GM13977 (cell line): ENCODE measurements around the gene RDH13.
A peak's percentile ranks its signal among the peaks of the same experiment; 100 is the strongest.

Source experiments
- DNase-seq: peaks from one replicate; pipeline ENCODE4 v3.0.0; 2012; ENCODE audit warnings: low spot score
- in situ Hi-C: fragments of 300-500 bp; cut with MboI; formaldehyde crosslinking; loops from one replicate; pipeline ENCODE4 v1.12.0; 2022; ENCODE audit warnings: low sequenced_read_pairs, low pct_unique_long_range_greater_than_20kb, mixed read lengths, inconsistent platforms; ENCODE audit not compliant: unreplicated experiment
- TF ChIP-seq, protein P1 (sequence below): IDR thresholded peaks from 2 replicates; pipeline ENCODE4 v1.5.1; 2012; ENCODE audit warnings: mild to moderate bottlenecking, control low read depth; ENCODE audit not compliant: insufficient read depth; ENCODE audit errors: extremely low read depth, missing control alignments

RDH13 gene

DNA sequence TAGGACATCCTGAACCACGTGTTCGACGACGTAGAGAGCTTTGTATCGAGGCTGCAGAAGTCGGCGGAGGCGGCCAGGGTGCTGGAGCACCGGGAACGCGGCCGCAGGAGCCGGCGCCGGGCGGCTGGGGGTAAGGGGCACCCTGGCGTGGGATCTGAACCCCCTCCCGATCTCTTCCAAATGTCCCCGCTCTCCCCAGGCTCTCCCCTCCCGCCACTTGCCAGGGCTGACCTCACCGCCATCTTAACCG, 18.7 kb upstream of the RDH13 start:
- in situ Hi-C loops: no loop called here
- DNase-seq: no peak
- TF ChIP-seq, protein P1, sequence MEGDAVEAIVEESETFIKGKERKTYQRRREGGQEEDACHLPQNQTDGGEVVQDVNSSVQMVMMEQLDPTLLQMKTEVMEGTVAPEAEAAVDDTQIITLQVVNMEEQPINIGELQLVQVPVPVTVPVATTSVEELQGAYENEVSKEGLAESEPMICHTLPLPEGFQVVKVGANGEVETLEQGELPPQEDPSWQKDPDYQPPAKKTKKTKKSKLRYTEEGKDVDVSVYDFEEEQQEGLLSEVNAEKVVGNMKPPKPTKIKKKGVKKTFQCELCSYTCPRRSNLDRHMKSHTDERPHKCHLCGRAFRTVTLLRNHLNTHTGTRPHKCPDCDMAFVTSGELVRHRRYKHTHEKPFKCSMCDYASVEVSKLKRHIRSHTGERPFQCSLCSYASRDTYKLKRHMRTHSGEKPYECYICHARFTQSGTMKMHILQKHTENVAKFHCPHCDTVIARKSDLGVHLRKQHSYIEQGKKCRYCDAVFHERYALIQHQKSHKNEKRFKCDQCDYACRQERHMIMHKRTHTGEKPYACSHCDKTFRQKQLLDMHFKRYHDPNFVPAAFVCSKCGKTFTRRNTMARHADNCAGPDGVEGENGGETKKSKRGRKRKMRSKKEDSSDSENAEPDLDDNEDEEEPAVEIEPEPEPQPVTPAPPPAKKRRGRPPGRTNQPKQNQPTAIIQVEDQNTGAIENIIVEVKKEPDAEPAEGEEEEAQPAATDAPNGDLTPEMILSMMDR: no peak

DNA sequence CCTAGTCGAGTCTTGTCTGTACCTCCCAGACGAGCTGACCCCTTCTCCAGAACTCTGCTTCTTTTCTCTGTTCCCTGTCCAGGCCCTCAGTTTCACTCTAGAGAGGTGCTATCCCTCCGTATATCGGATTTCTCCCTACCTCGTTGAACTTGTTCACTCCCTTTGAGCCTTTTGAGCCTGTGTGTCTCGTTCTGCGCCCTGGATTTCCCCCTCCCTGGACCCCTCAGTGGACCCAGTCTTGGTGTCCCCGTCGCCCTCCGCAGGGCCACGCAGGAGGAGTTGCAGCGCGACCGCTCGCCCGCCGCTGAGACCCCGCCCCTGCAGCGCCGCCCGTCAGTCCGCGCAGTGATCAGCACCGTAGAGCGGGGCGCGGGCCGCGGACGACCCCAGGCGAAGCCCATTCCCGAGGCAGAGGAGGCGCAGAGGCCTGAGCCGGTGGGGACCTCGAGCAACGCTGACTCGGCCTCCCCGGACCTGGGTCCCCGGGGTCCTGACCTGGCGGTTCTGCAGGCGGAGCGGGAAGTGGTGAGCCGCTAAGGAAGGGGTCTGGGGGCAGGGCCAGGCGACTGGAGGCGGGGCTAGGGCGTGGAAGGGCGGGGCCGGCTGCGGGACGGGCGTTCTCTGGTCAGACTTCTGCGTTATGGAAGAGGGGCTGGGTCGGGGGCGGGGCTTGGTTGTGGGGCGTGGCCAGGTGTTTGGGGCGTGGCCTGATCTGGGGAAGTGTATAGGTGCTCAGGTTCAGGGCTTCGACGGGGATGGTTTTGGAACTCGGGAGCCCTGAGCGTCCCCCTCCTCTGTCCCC, 18.2 kb upstream of the RDH13 start:
- TF ChIP-seq, protein P1: no peak
- peak; percentile 99 for DNase-seq
- in situ Hi-C loops: no loop called here

DNA sequence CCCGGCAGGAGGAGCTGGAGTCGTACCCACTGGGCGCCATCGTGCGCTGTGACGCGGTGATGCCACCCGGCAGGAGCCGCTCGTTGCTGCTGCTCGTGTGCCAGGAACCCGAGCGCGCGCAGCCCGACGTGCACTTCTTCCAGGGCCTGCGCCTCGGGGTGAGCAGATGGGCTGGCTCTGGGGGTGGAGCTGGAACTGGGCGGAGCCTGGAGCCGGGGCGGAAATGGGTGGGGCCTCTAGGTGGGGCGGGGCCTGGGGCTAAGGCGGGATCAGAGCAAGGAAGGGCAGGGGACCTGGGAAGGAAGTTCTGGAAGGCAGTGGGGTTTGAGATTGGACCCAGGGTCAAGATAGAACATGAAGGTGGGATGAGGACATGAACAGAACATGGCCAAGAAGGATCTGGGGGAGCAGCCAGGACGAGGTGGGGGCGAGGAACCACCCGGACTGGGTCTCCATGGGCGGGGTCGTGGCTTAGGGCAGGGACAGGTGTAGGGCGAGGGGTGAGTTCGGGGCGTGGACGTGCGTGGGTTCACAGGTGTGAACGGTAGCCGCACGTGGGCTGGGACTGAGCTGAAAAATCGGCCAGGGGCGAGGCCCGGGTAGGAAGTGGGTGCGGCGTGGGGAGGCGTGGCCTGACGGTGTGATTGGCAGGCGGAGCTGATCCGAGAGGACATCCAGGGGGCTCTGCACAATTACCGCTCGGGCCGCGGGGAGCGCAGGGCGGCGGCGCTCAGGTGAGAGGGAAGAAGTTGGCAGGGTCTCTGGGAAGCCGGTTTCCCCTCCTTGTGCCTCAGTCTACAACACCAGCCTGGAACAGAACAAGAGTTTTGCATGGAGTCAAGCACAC, 17.4 kb upstream of the RDH13 start:
- TF ChIP-seq, protein P1: no peak
- in situ Hi-C loops: no loop called here

DNA sequence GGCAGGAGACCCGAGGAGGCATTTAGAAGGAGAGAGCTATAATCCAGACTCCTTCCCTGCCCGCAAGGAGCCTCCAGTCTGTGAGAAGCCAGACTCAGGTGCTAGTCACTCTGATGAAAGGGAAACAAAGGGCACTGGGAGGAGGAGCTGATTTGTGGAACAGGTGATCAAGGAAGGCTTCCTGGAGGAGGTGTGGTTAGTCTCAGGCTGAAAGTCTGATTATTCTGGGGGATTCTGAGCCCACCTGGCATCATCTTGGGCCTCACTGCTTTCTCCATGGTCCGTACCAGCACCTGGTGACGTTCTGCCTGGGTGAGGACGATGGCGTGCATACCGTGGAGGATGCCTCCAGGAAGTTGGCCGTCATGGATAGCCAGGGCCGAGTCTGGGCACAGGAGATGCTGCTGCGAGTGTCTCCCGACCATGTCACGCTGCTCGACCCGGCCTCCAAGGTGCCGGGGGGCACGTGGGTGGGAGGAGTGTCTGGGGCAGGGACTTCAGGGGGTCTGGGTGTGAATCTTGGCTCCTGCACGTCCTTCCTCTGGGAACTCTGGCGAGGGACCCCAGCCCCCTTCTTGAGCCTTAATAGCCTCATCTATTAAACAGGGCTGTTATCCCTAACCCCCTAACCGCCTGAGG, 16.6 kb upstream of the RDH13 start:
- no peak for DNase-seq
- in situ Hi-C loops: no loop called here

More for the DNA sequence above, 17.4 kb upstream of the RDH13 start:
- DNase-seq: peak; percentile 86

GRCh38 chr19:55078996-55079395, 16.0 kb upstream of the RDH13 start:
- no peak for DNase-seq
- in situ Hi-C loops: no loop called here
- TF ChIP-seq, protein P1: no peak

More for the DNA sequence above, 16.6 kb upstream of the RDH13 start:
- TF ChIP-seq, protein P1: no peak

GRCh38 chr19:55077106-55077505, 14.2 kb upstream of the RDH13 start:
- TF ChIP-seq, protein P1: no peak
- in situ Hi-C loops: no loop called here
- DNase-seq: no peak
